ENCODE results near the gene TRPM6. TPM values are rescaled to one million over a fixed set of nuclear protein-coding genes. Genes with fewer than 3 reads are reported as not detected.
"Not testable (repeated sequence)": the region's sequence is repeated elsewhere in the genome, so short reads cannot be mapped to it uniquely, and the experiment has no call there.

The TRPM6 gene
- total and polyA plus RNA-seq, 9 donors, result 0.06 to 0.69 (median 0.25) TPM

DNA sequence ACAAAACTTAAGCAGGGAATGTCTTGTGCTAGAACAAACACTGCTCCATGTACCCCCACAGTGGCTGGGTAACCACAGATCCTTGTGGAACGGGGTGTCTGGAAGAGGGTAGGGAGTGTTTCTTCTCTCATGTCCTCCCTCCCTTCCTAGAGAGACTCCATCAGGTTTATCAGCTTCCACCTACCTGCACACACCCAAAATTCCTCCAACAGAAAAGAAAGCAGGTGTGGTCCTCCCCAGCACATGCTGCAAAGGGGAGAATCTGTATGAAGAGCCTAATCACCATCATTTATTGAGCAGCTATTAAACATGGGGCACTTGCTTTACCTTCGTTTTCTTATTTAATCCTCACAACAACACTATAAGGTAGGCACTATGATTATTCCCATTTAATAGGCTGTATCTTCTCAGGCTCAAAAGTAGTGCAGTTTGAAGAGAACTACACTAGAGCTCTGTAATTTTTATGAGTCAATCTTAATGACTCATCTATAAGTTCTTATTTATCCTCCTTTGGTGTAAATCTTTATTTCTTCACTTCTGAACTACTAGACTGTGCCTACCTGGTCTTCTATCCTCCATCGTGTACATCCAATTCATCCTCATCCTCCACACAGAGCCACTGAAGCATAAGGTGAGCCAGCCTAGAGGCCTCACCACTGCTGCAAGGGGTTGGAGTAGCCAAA lies 33.4 kb upstream of the TRPM6 start:
- 83 to 89% (median 83%) methylated on average over 3 of the region's 3 CpGs for WGBS, 3 donors
- H3K4me1 ChIP-seq (ENCODE audit: insufficient read depth), result no peaks in the 10 kb centered on the region
- TF ChIP-seq, protein P1, sequence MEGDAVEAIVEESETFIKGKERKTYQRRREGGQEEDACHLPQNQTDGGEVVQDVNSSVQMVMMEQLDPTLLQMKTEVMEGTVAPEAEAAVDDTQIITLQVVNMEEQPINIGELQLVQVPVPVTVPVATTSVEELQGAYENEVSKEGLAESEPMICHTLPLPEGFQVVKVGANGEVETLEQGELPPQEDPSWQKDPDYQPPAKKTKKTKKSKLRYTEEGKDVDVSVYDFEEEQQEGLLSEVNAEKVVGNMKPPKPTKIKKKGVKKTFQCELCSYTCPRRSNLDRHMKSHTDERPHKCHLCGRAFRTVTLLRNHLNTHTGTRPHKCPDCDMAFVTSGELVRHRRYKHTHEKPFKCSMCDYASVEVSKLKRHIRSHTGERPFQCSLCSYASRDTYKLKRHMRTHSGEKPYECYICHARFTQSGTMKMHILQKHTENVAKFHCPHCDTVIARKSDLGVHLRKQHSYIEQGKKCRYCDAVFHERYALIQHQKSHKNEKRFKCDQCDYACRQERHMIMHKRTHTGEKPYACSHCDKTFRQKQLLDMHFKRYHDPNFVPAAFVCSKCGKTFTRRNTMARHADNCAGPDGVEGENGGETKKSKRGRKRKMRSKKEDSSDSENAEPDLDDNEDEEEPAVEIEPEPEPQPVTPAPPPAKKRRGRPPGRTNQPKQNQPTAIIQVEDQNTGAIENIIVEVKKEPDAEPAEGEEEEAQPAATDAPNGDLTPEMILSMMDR (IDR thresholded peaks at IDR 0.05), result no peak
- TF ChIP-seq POLR2A (IDR thresholded peaks at IDR 0.05), result no peak
- TF ChIP-seq EP300 (IDR thresholded peaks at IDR 0.05), result no peak
- intact Hi-C loops (cut with DNase I), result no loop called here
- no peaks in the 10 kb centered on the region for H3K36me3 ChIP-seq
- H3K4me3 ChIP-seq, result no peak overlapping the region
- no peaks in the 10 kb centered on the region for H3K27me3 ChIP-seq
- H3K9me3 ChIP-seq, result no peaks in the 10 kb centered on the region
- DNase-seq, result no peak
- no peak overlapping the region for H3K27ac ChIP-seq

DNA sequence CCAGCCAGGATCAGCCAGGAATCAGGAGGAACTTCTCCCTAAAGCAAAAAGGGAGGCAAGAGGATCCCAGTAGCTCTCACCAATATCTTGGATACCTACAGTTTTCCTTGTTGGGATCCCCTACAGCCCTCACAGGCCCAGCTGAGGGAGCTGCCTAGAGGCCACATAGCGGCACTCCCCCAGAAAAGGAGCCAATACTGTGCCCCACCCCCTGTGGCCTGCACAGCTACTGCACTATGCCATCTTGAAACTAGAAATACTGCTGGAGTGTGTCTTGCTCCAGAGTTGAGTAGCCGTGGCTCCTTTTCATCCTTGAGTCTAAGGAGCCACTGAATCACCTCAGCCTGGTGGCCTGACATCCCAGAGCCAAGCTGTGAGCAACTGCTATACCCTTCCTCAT lies 22.3 kb upstream of the TRPM6 start:
- no peak for DNase-seq
- Histone ChIP-seq H3K27ac (no peak overlapping the region), H3K4me1 (ENCODE audit: insufficient read depth) (no peaks in the 10 kb centered on the region), H3K36me3 (no peaks in the 10 kb centered on the region), H3K4me3 (no peak overlapping the region), H3K9me3 (no peaks in the 10 kb centered on the region), H3K27me3 (no peaks in the 10 kb centered on the region)
- 80 to 86% (median 80%) methylated on average over 2 of the region's 2 CpGs for WGBS, 3 donors
- intact Hi-C loops (cut with DNase I), result no loop called here
- TF ChIP-seq, protein P1 (IDR thresholded peaks at IDR 0.05), result no peak
- no peak for TF ChIP-seq POLR2A (IDR thresholded peaks at IDR 0.05)
- TF ChIP-seq EP300 (IDR thresholded peaks at IDR 0.05), result no peak

DNA sequence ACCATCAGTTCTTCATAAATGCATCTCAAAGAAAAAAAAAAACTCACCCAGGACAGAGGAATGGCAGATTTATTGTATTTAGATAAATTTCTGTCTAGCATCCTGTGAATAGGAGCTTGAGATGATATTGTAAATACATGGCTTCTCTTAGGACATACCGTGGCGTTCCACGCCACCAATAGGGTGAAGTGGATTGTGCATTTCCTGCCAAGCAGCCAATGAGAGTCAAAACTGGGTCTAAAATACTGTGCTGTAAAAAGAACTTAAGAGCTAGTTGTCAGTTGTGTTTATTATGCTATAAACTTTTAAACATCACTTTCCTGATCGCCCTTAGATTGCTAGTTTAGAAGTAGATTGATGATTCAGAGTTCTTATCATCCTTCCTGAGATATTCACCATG lies 20.9 kb upstream of the TRPM6 start:
- H3K4me1 ChIP-seq (ENCODE audit: insufficient read depth), result no peaks in the 10 kb centered on the region
- H3K36me3 ChIP-seq, result no peaks in the 10 kb centered on the region
- no peak overlapping the region for H3K27ac ChIP-seq
- TF ChIP-seq POLR2A (IDR thresholded peaks at IDR 0.05) (no peak), EP300 (IDR thresholded peaks at IDR 0.05) (no peak)
- intact Hi-C loops (cut with DNase I), result no loop called here
- WGBS, 3 donors, result 67 to 79% (median 78%) methylated on average over 4 of the region's 4 CpGs
- no peak for DNase-seq
- no peaks in the 10 kb centered on the region for H3K9me3 ChIP-seq
- H3K27me3 ChIP-seq, result no peaks in the 10 kb centered on the region
- no peak overlapping the region for H3K4me3 ChIP-seq

DNA sequence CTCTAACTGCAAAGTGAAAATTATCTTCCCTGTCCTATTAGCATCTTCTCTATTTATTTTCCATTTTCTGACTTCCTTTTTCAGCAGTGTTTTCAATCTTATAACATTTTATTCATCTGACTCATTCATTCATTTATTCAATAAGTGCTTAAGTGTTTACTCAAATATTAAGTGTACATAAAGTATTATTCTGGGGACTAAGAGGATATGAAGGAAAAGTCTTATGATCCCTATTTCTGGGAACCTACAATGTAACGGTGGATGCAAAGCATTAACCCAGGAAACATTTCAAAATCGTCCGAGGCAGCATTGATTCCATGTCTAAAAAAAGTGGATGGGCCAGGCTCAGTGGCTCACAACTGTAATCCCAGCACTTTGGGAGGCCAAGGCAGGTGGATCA lies 19.4 kb upstream of the TRPM6 start:
- Histone ChIP-seq H3K9me3 (no peaks in the 10 kb centered on the region), H3K27me3 (no peaks in the 10 kb centered on the region), H3K27ac (no peak overlapping the region), H3K4me3 (no peak overlapping the region), H3K36me3 (no peaks in the 10 kb centered on the region), H3K4me1 (ENCODE audit: insufficient read depth) (no peaks in the 10 kb centered on the region)
- TF ChIP-seq, protein P1 (IDR thresholded peaks at IDR 0.05), result no peak
- TF ChIP-seq POLR2A (IDR thresholded peaks at IDR 0.05), result no peak
- TF ChIP-seq EP300 (IDR thresholded peaks at IDR 0.05), result no peak
- WGBS, 3 donors, result 80 to 88% (median 85%) methylated on average over 3 of the region's 3 CpGs
- no peak for DNase-seq
- intact Hi-C loops (cut with DNase I), result no loop called here

DNA sequence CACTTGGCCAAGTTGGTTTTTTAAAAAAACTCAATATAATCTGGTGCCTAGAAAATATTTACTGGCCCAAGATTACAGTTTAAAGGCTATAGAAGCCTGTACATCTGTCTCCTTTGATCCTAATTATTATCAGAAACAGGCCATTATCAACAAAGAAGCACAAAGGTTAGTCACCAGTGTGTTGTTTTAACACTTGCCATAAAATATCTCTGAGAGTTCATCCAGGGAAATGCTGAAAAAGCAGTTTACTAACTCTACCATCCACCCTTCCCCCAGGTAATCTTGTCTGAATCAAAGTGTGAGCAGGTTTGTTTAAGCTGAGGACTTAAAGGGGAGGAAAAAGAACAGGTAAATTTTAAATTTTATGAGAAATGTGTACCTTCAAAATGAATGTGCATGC lies 13.3 kb upstream of the TRPM6 start:
- no peak for DNase-seq
- no peaks in the 10 kb centered on the region for H3K27me3 ChIP-seq
- no peaks in the 10 kb centered on the region for H3K9me3 ChIP-seq
- no peak overlapping the region for H3K27ac ChIP-seq
- no peaks in the 10 kb centered on the region for H3K4me1 ChIP-seq (ENCODE audit: insufficient read depth)
- H3K36me3 ChIP-seq, result no peaks in the 10 kb centered on the region
- H3K4me3 ChIP-seq, result no peak overlapping the region
- TF ChIP-seq EP300 (IDR thresholded peaks at IDR 0.05) (no peak), POLR2A (IDR thresholded peaks at IDR 0.05) (no peak)
- TF ChIP-seq, protein P1 (IDR thresholded peaks at IDR 0.05), result no peak
- intact Hi-C loops (cut with DNase I), result no loop called here

DNA sequence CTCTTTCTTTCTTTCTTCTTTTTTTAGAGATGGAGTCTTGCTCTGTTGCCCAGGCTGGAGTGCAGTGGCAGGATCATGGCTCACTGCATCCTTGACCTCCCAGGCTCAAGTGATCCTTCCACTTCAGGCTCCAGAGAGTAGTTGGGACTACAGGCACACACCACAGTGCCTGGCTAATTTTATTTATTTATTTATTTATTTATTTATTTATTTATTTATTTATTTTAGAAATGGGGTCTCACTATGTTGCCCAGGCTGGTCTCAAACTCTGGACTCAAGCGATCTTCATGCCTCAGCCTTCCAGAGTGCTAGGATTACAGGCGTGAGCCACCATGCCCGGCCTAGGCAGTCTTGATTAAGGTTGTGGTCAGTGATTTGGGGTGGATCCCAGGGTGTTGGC lies 728 bp upstream of the TRPM6 start:
- H3K4me1 ChIP-seq (ENCODE audit: insufficient read depth); H3K27ac ChIP-seq; H3K27me3 ChIP-seq; DNase-seq; intact Hi-C loops (cut with DNase I); H3K36me3 ChIP-seq; H3K9me3 ChIP-seq; H3K4me3 ChIP-seq: not testable (repeated sequence)
- 96 to 100% (median 99%) methylated on average over 3 of the region's 3 CpGs for WGBS, 3 donors
